ENCODE measurements around the gene PRKN. TPM values are rescaled to one million over a fixed set of nuclear protein-coding genes. Genes with fewer than 3 reads are reported as not detected.

PRKN gene
- total and polyA plus RNA-seq, 2 experiments from 2014 or later: 1.2 to 2.3 TPM

DNA sequence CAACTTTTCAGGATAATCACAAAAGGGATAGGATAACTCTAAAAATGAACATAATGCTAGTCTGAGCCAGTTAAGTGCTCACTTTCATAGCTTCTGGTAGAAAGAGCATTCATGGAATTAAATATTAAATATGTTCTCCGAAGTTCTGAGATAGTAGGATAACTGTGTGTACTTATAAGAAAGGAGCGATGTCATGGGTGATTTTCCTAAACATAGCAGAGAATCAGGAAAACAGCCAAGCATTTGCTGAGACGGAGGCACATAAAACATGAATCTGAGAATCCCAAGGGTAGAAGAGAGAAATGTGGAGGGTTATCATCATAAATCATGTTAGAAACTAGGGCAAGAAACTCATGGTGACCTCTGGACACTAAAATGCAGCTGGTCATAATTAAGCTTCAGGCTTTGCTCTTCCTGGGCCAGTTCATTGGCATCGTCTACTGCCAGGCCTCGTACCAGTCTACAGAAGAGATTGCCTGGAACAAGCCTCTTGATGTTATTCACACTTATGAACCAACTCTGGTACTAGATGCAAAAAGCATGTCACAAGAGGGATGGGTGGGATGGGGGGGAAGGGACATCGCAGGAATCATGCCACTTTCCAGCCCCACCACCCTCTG lies 436.6 kb downstream of the PRKN start:
- Histone ChIP-seq H3K9ac (no peak overlapping the region), H3F3A (ENCODE audit: insufficient read depth) (no peaks in the 10 kb centered on the region), H3K36me3 (ENCODE audit: low read depth) (no peaks in the 10 kb centered on the region), H3K27ac (no peak overlapping the region), H3K9me3 (ENCODE audit: low read depth) (no peaks in the 10 kb centered on the region), H3K9me2 (ENCODE audit: insufficient read depth) (no peaks in the 10 kb centered on the region), H4K20me1 (ENCODE audit: insufficient read depth) (no peaks in the 10 kb centered on the region), H3K4me3 (no peak overlapping the region), H3K4me1 (ENCODE audit: insufficient read depth) (no peaks in the 10 kb centered on the region), H3K27me3 (replicated peaks; ENCODE audit: insufficient read depth) (no peaks in the 10 kb centered on the region), H3K4me2 (ENCODE audit: unreplicated experiment) (no peak overlapping the region), H3K79me2 (ENCODE audit: insufficient read depth) (no peaks in the 10 kb centered on the region), H2AFZ (no peak overlapping the region)
- DNase-seq: no peak
- in situ Hi-C loops (cut with MboI): no loop called here
- 29 to 31% methylated on average over 6 of the region's 6 CpGs for WGBS, 2 experiments (ENCODE audit: low coverage in 1 of 2, low lambda C conversion rate in 2 of 2, missing lambda C conversion rate in 2 of 2)
- TF ChIP-seq EZH2phosphoT487 (IDR thresholded peaks at IDR 0.05; ENCODE audit: insufficient read depth, low read depth): no peak
- no peak for TF ChIP-seq EZH2 (IDR thresholded peaks at IDR 0.05; ENCODE audit: insufficient read depth, poor library complexity, severe bottlenecking)

- H3K9me3 ChIP-seq (ENCODE audit: low read depth): no peaks in the 10 kb centered on the region
- WGBS, 2 experiments (ENCODE audit: low coverage in 1 of 2, low lambda C conversion rate in 2 of 2, missing lambda C conversion rate in 2 of 2): 67 to 70% methylated on average over 4 of the region's 4 CpGs
- H3K4me2 ChIP-seq (ENCODE audit: unreplicated experiment): no peak overlapping the region
- no peaks in the 10 kb centered on the region for H3K36me3 ChIP-seq (ENCODE audit: low read depth)
- no peaks in the 10 kb centered on the region for H3F3A ChIP-seq (ENCODE audit: insufficient read depth)
- DNase-seq: no peak
- H3K4me1 ChIP-seq (ENCODE audit: insufficient read depth): no peaks in the 10 kb centered on the region
- no peak overlapping the region for H2AFZ ChIP-seq
- no peaks in the 10 kb centered on the region for H3K27me3 ChIP-seq (replicated peaks; ENCODE audit: insufficient read depth)
- H3K4me3 ChIP-seq: no peak overlapping the region
- no peaks in the 10 kb centered on the region for H3K9me2 ChIP-seq (ENCODE audit: insufficient read depth)
- in situ Hi-C loops (cut with MboI): no loop called here
- H3K79me2 ChIP-seq (ENCODE audit: insufficient read depth): no peaks in the 10 kb centered on the region
- H4K20me1 ChIP-seq (ENCODE audit: insufficient read depth): no peaks in the 10 kb centered on the region
- H3K27ac ChIP-seq: no peak overlapping the region
- H3K9ac ChIP-seq: no peak overlapping the region
- TF ChIP-seq EZH2 (IDR thresholded peaks at IDR 0.05; ENCODE audit: insufficient read depth, poor library complexity, severe bottlenecking) (no peak), EZH2phosphoT487 (IDR thresholded peaks at IDR 0.05; ENCODE audit: insufficient read depth, low read depth) (no peak)
Observed at GRCh38 chr6:162289972-162290371, 437.6 kb downstream of the PRKN start.

- Histone ChIP-seq H3K4me2 (ENCODE audit: unreplicated experiment) (no peak overlapping the region), H4K20me1 (ENCODE audit: insufficient read depth) (no peaks in the 10 kb centered on the region), H3F3A (ENCODE audit: insufficient read depth) (no peaks in the 10 kb centered on the region), H3K9me3 (ENCODE audit: low read depth) (no peaks in the 10 kb centered on the region), H3K27ac (no peak overlapping the region), H3K79me2 (ENCODE audit: insufficient read depth) (no peaks in the 10 kb centered on the region), H3K9ac (no peak overlapping the region), H3K4me1 (ENCODE audit: insufficient read depth) (no peaks in the 10 kb centered on the region), H3K4me3 (no peak overlapping the region), H2AFZ (no peak overlapping the region), H3K36me3 (ENCODE audit: low read depth) (no peaks in the 10 kb centered on the region), H3K27me3 (replicated peaks; ENCODE audit: insufficient read depth) (no peaks in the 10 kb centered on the region), H3K9me2 (ENCODE audit: insufficient read depth) (no peaks in the 10 kb centered on the region)
- WGBS, 2 experiments (ENCODE audit: low coverage in 1 of 2, low lambda C conversion rate in 2 of 2, missing lambda C conversion rate in 2 of 2): 41 to 52% methylated on average over 2 of the region's 2 CpGs
- in situ Hi-C loops (cut with MboI): no loop called here
- no peak for TF ChIP-seq EZH2phosphoT487 (IDR thresholded peaks at IDR 0.05; ENCODE audit: insufficient read depth, low read depth)
- no peak for DNase-seq
Observed at GRCh38 chr6:162273986-162274385, 453.6 kb downstream of the PRKN start.

GRCh38 chr6:162271922-162272321 lies 455.6 kb downstream of the PRKN start:
- H3K27ac ChIP-seq: no peak overlapping the region
- H3K4me2 ChIP-seq (ENCODE audit: unreplicated experiment): no peak overlapping the region
- H3K79me2 ChIP-seq (ENCODE audit: insufficient read depth): no peaks in the 10 kb centered on the region
- H4K20me1 ChIP-seq (ENCODE audit: insufficient read depth): no peaks in the 10 kb centered on the region
- no peaks in the 10 kb centered on the region for H3K4me1 ChIP-seq (ENCODE audit: insufficient read depth)
- no peaks in the 10 kb centered on the region for H3K27me3 ChIP-seq (replicated peaks; ENCODE audit: insufficient read depth)
- H3K9me3 ChIP-seq (ENCODE audit: low read depth): no peaks in the 10 kb centered on the region
- H2AFZ ChIP-seq: no peak overlapping the region
- no peak overlapping the region for H3K9ac ChIP-seq
- no peak overlapping the region for H3K4me3 ChIP-seq
- no peak for TF ChIP-seq EZH2 (IDR thresholded peaks at IDR 0.05; ENCODE audit: insufficient read depth, poor library complexity, severe bottlenecking)
- 46 to 52% methylated on average over 5 of the region's 5 CpGs for WGBS, 2 experiments (ENCODE audit: low coverage in 1 of 2, low lambda C conversion rate in 2 of 2, missing lambda C conversion rate in 2 of 2)
- in situ Hi-C loops (cut with MboI): no loop called here
- no peaks in the 10 kb centered on the region for H3K36me3 ChIP-seq (ENCODE audit: low read depth)
- no peaks in the 10 kb centered on the region for H3F3A ChIP-seq (ENCODE audit: insufficient read depth)
- no peak for DNase-seq
- no peaks in the 10 kb centered on the region for H3K9me2 ChIP-seq (ENCODE audit: insufficient read depth)

DNA sequence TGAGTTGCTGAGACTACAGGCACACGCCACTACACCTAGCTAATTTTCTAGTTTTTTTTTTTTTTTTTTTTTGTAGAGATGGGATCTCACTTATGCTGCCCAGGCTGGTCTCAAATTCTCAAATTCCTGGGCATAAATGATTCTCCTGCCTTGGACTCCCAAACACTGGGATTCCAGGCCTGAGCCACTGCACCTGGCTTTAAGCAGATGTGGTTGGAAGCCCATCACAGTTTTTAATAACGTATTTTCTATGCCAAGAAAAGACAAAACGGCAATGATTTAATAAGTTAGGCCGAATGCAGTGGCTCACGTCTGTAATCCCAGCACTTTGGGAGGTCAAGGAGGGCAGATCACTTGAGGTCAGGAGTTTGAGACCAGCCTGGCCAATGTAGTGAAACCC lies 456.6 kb downstream of the PRKN start:
- 56 to 58% methylated on average over 5 of the region's 5 CpGs for WGBS, 2 experiments (ENCODE audit: low coverage in 1 of 2, low lambda C conversion rate in 2 of 2, missing lambda C conversion rate in 2 of 2)
- H3K4me3 ChIP-seq: no peak overlapping the region
- no peak overlapping the region for H3K9ac ChIP-seq
- H3K36me3 ChIP-seq (ENCODE audit: low read depth): no peaks in the 10 kb centered on the region
- no peaks in the 10 kb centered on the region for H3K4me1 ChIP-seq (ENCODE audit: insufficient read depth)
- H3F3A ChIP-seq (ENCODE audit: insufficient read depth): no peaks in the 10 kb centered on the region
- no peaks in the 10 kb centered on the region for H3K79me2 ChIP-seq (ENCODE audit: insufficient read depth)
- H3K4me2 ChIP-seq (ENCODE audit: unreplicated experiment): no peak overlapping the region
- in situ Hi-C loops (cut with MboI): no loop called here
- no peaks in the 10 kb centered on the region for H4K20me1 ChIP-seq (ENCODE audit: insufficient read depth)
- no peak overlapping the region for H3K27ac ChIP-seq
- H2AFZ ChIP-seq: no peak overlapping the region
- no peak for DNase-seq
- no peaks in the 10 kb centered on the region for H3K27me3 ChIP-seq (replicated peaks; ENCODE audit: insufficient read depth)
- H3K9me3 ChIP-seq (ENCODE audit: low read depth): no peaks in the 10 kb centered on the region
- TF ChIP-seq EZH2 (IDR thresholded peaks at IDR 0.05; ENCODE audit: insufficient read depth, poor library complexity, severe bottlenecking): no peak
- TF ChIP-seq EZH2phosphoT487 (IDR thresholded peaks at IDR 0.05; ENCODE audit: insufficient read depth, low read depth): no peak
- no peaks in the 10 kb centered on the region for H3K9me2 ChIP-seq (ENCODE audit: insufficient read depth)
